HG03280 (cell line): ENCODE results near the gene BUB1B.

Source experiments
- ATAC-seq: cut with Tn5 transposase; IDR thresholded peaks from one replicate; pipeline ENCODE4 v1.9.1; 2021; ENCODE audit warnings: mild to moderate bottlenecking, moderate library complexity; ENCODE audit not compliant: unreplicated experiment

The BUB1B gene

GRCh38 chr15:40183636-40184463, 23.0 kb downstream of the BUB1B start:
- ATAC-seq = no peak

- no peak for ATAC-seq
Measured at GRCh38 chr15:40190591-40190990, 29.7 kb downstream of the BUB1B start.

- no peak for ATAC-seq
Measured at GRCh38 chr15:40192942-40193341, 32.1 kb downstream of the BUB1B start.

GRCh38 chr15:40197434-40197833, 36.6 kb downstream of the BUB1B start:
- no peak for ATAC-seq

GRCh38 chr15:40198355-40199085, 37.7 kb downstream of the BUB1B start:
- ATAC-seq = no peak

GRCh38 chr15:40204100-40204499, 43.2 kb downstream of the BUB1B start:
- no peak for ATAC-seq

GRCh38 chr15:40217166-40217824, 56.4 kb downstream of the BUB1B start:
- peak; percentile 71 for ATAC-seq

- no peak for ATAC-seq
Measured at GRCh38 chr15:40219801-40220200, 58.9 kb downstream of the BUB1B start.

- ATAC-seq = no peak
Measured at GRCh38 chr15:40222131-40222530, 61.3 kb downstream of the BUB1B start.

GRCh38 chr15:40226736-40227135, 65.9 kb downstream of the BUB1B start:
- no peak for ATAC-seq

GRCh38 chr15:40229316-40229715, 68.4 kb downstream of the BUB1B start:
- no peak for ATAC-seq

- no peak for ATAC-seq
Measured at GRCh38 chr15:40229956-40230355, 69.1 kb downstream of the BUB1B start.

GRCh38 chr15:40232625-40233070, 71.8 kb downstream of the BUB1B start:
- ATAC-seq = no peak

- no peak for ATAC-seq
Measured at GRCh38 chr15:40233727-40234577, 73.1 kb downstream of the BUB1B start.

GRCh38 chr15:40234783-40235182, 73.9 kb downstream of the BUB1B start:
- ATAC-seq = no peak

- ATAC-seq = no peak
Measured at GRCh38 chr15:40235201-40235885, 74.5 kb downstream of the BUB1B start.

GRCh38 chr15:40238532-40239403, 77.9 kb downstream of the BUB1B start, which contains the start of gene PAK6:
PAK6 (plus strand) TSS chr15:40239063; CDS start chr15:40264786, 25,723 bp downstream.
- no peak for ATAC-seq

GRCh38 chr15:40239404-40239692, 78.5 kb downstream of the BUB1B start:
- no peak for ATAC-seq
